Left ventricle myocardium inferior (tissue), 1 donor: ENCODE measurements around the gene BBS10. TPM values are rescaled to one million over a fixed set of nuclear protein-coding genes. Genes with fewer than 3 reads are reported as not detected.

Experiments used
- DNase-seq: peaks from one replicate; pipeline ENCODE4 v3.0.0-alpha.2; 2020
- H3K27ac ChIP-seq: fragments of 200-600 bp; replicated peaks from 2 replicates; pipeline ENCODE4 v1.8.0; 2021
- H3K27me3 ChIP-seq: fragments of 200-600 bp; 2 replicates; pipeline ENCODE4 v1.8.0; 2021; ENCODE audit warnings: low read depth
- H3K36me3 ChIP-seq: fragments of 200-600 bp; 2 replicates; pipeline ENCODE4 v1.8.0; 2021
- H3K4me1 ChIP-seq: fragments of 200-600 bp; 2 replicates; pipeline ENCODE4 v1.8.0; 2021
- H3K4me3 ChIP-seq: fragments of 200-600 bp; 2 replicates; pipeline ENCODE4 v1.8.0; 2021; ENCODE audit warnings: mild to moderate bottlenecking, moderate library complexity
- H3K9me3 ChIP-seq: fragments of 200-600 bp; replicated peaks from 2 replicates; pipeline ENCODE4 v1.8.0; 2021
- CTCF ChIP-seq: fragments of 200-600 bp; IDR thresholded peaks from 2 replicates; pipeline ENCODE4 v1.8.0; 2021; ENCODE audit warnings: antibody characterized with exemption, mild to moderate bottlenecking, borderline replicate concordance
- intact Hi-C: fragments of 100-400 bp; cut with micrococcal nuclease; formaldehyde crosslinking; loops from one replicate; pipeline ENCODE4 v1.11.0; 2022
- total RNA-seq: library from RNA; stranded (reverse); fragmentation: NEBNext Ultra II Directional; extraction: Animal tissue kit (Norgen Biotek cat#: 25700); gene quantifications from one replicate; pipeline ENCODE4 v1.2.1, GENCODE V29; 2021
- donor health status: DM: no; HTN: yes; CAD: no; lungs with severe emphysema.

The BBS10 gene
- total RNA-seq, 1 donor from 2014 or later = 8.8 TPM

GRCh38 chr12:76345569-76345968 is 2.6 kb downstream of the BBS10 start:
- Histone ChIP-seq H3K9me3 (no peaks in the 10 kb centered on the region), H3K27me3 (no peaks in the 10 kb centered on the region), H3K36me3 (no peaks in the 10 kb centered on the region), H3K4me3 (no peak overlapping the region), H3K4me1 (peaks cover 59% of the 10 kb centered on the region), H3K27ac (peak overlapping the region; percentile 42)
- intact Hi-C loops = loop anchor here (10.0 kb wide), 1 partner anchor 261 kb away; the partner anchor contains the start of gene NAP1L1
- DNase-seq = no peak
- TF ChIP-seq CTCF = no peak

GRCh38 chr12:76341436-76342030 is 6.7 kb downstream of the BBS10 start:
- peaks cover 37% of the 10 kb centered on the region for H3K4me1 ChIP-seq
- no peak for TF ChIP-seq CTCF
- H3K27me3 ChIP-seq = no peaks in the 10 kb centered on the region
- DNase-seq = no peak
- intact Hi-C loops = loop anchor here (10.0 kb wide), 1 partner anchor 257 kb away; the partner anchor contains the start of gene NAP1L1
- peak overlapping the region; percentile 64 for H3K27ac ChIP-seq
- H3K4me3 ChIP-seq = no peak overlapping the region
- no peaks in the 10 kb centered on the region for H3K9me3 ChIP-seq
- no peaks in the 10 kb centered on the region for H3K36me3 ChIP-seq

GRCh38 chr12:76340680-76341435 is 7.4 kb downstream of the BBS10 start:
- Histone ChIP-seq H3K36me3 (no peaks in the 10 kb centered on the region), H3K4me3 (no peak overlapping the region), H3K27ac (peak overlapping the region; percentile 64), H3K27me3 (no peaks in the 10 kb centered on the region), H3K4me1 (peaks cover 30% of the 10 kb centered on the region), H3K9me3 (no peaks in the 10 kb centered on the region)
- no peak for TF ChIP-seq CTCF
- no peak for DNase-seq
- intact Hi-C loops = loop anchor here (10.0 kb wide), 1 partner anchor 256 kb away; the partner anchor contains the start of gene NAP1L1

- Histone ChIP-seq H3K4me1 (peaks cover 11% of the 10 kb centered on the region), H3K27ac (no peak overlapping the region), H3K9me3 (no peaks in the 10 kb centered on the region), H3K4me3 (no peak overlapping the region), H3K27me3 (no peaks in the 10 kb centered on the region), H3K36me3 (no peaks in the 10 kb centered on the region)
- DNase-seq = no peak
- no peak for TF ChIP-seq CTCF
- intact Hi-C loops = no loop called here
Measured at GRCh38 chr12:76337583-76337982, 10.6 kb downstream of the BBS10 start.

GRCh38 chr12:76332606-76333005 is 15.6 kb downstream of the BBS10 start:
- H3K36me3 ChIP-seq = no peaks in the 10 kb centered on the region
- H3K27me3 ChIP-seq = no peaks in the 10 kb centered on the region
- intact Hi-C loops = no loop called here
- no peaks in the 10 kb centered on the region for H3K4me1 ChIP-seq
- no peak overlapping the region for H3K27ac ChIP-seq
- TF ChIP-seq CTCF = no peak
- peaks cover 4% of the 10 kb centered on the region for H3K9me3 ChIP-seq
- no peak overlapping the region for H3K4me3 ChIP-seq
- no peak for DNase-seq
